Peyer's patch (tissue), 4 donors: ENCODE measurements around the gene SH3TC2. TPM values are rescaled to one million over a fixed set of nuclear protein-coding genes. Genes with fewer than 3 reads are reported as not detected.

Experiments
- DNase-seq, 3 donors: peaks; one replicate each; pipeline ENCODE4 v3.0.0-alpha.2; 2017 to 2019
- H3K27ac ChIP-seq, 4 donors: fragments of 200-600 bp; sonication (generic); one replicate each; pipeline ENCODE4 v1.5.1; 2016 to 2019
- H3K27me3 ChIP-seq, 2 donors: fragments of 200-600 bp; sonication (generic); one replicate each; pipeline ENCODE4 v1.5.1; 2019
- H3K36me3 ChIP-seq, 3 donors: fragments of 200-600 bp; sonication (generic); one replicate each; pipeline ENCODE4 v1.5.1; 2016 to 2019
- H3K4me1 ChIP-seq, 4 donors: fragments of 200-600 bp; sonication (generic); one replicate each; pipeline ENCODE4 v1.5.1; 2016 to 2019
- H3K4me3 ChIP-seq, 4 donors: fragments of 200-600 bp; sonication (generic); 1 replicate in 3 of 4; 2 replicates in 1 of 4; pipeline ENCODE4 v1.5.1; 2016 to 2019; ENCODE audit warnings: mild to moderate bottlenecking in 1 of 4
- H3K9me3 ChIP-seq, 4 donors: fragments of 200-600 bp; sonication (generic); one replicate each; pipeline ENCODE4 v1.5.1; 2016 to 2019; ENCODE audit warnings: mild to moderate bottlenecking in 1 of 4
- CTCF ChIP-seq, 6 experiments: fragments of 450-650 bp in 4 of 6; fragments of 200-600 bp in 2 of 6; sonication (generic) in 1 of 6; IDR thresholded peaks; one replicate each; pipeline ENCODE4 v1.5.1; 2017 to 2019; ENCODE audit warnings: antibody characterized with exemption in 6 of 6, mild to moderate bottlenecking in 3 of 6, moderate library complexity in 1 of 6
- POLR2A ChIP-seq, 2 donors: fragments of 450-650 bp; IDR thresholded peaks; one replicate each; pipeline ENCODE4 v1.5.1; 2017; ENCODE audit warnings: antibody characterized with exemption in 2 of 2, mild to moderate bottlenecking in 2 of 2, moderate library complexity in 2 of 2
- total RNA-seq, 4 donors: library from RNA; depleted of rRNA; stranded (reverse); fragments of >200 nt; gene quantifications; one replicate each; pipeline ENCODE4 v1.1.0, GENCODE V29; 2016

SH3TC2 gene
- total RNA-seq, 4 donors from 2014 or later: 0.57 to 1.3 (median 0.76) TPM

- Histone ChIP-seq H3K4me3 (no peak overlapping the region), H3K4me1 (no peaks in the 10 kb centered on the region), H3K27me3 (no peaks in the 10 kb centered on the region), H3K27ac (no peak overlapping the region), H3K9me3 (no peaks in the 10 kb centered on the region), H3K36me3 (no peaks in the 10 kb centered on the region)
- DNase-seq: no peak
- TF ChIP-seq CTCF (IDR thresholded peaks at IDR 0.05) (no peak), POLR2A (IDR thresholded peaks at IDR 0.05) (no peak)
Measured at GRCh38 chr5:148962200-148962550, 100.7 kb downstream of the SH3TC2 start.

GRCh38 chr5:148961261-148962199, 101.3 kb downstream of the SH3TC2 start:
- TF ChIP-seq POLR2A (IDR thresholded peaks at IDR 0.05) (no peak), CTCF (IDR thresholded peaks at IDR 0.05) (no peak)
- Histone ChIP-seq H3K9me3 (no peaks in the 10 kb centered on the region), H3K4me3 (no peak overlapping the region), H3K4me1 (no peaks in the 10 kb centered on the region), H3K27me3 (no peaks in the 10 kb centered on the region), H3K36me3 (no peaks in the 10 kb centered on the region), H3K27ac (no peak overlapping the region)
- no peak for DNase-seq

- Histone ChIP-seq H3K27me3 (no peaks in the 10 kb centered on the region), H3K36me3 (no peaks in the 10 kb centered on the region), H3K9me3 (no peaks in the 10 kb centered on the region), H3K4me1 (no peaks in the 10 kb centered on the region), H3K4me3 (no peak overlapping the region), H3K27ac (no peak overlapping the region)
- no peak for TF ChIP-seq CTCF (IDR thresholded peaks at IDR 0.05)
- TF ChIP-seq POLR2A (IDR thresholded peaks at IDR 0.05): no peak
- DNase-seq: no peak
Measured at GRCh38 chr5:148960070-148960769, 102.6 kb downstream of the SH3TC2 start.

- TF ChIP-seq CTCF (IDR thresholded peaks at IDR 0.05) (peak; percentile 42 to 81 (median 64)), POLR2A (IDR thresholded peaks at IDR 0.05) (no peak)
- no peaks in the 10 kb centered on the region for H3K4me1 ChIP-seq
- H3K9me3 ChIP-seq: no peaks in the 10 kb centered on the region
- H3K36me3 ChIP-seq: no peaks in the 10 kb centered on the region
- no peak overlapping the region for H3K4me3 ChIP-seq
- H3K27me3 ChIP-seq: no peaks in the 10 kb centered on the region
- peak in 2 of 3 donors; percentile 43 to 75 for DNase-seq
- no peak overlapping the region for H3K27ac ChIP-seq
Measured at GRCh38 chr5:148957591-148958202, 105.2 kb downstream of the SH3TC2 start.

GRCh38 chr5:148956477-148957385, 106.1 kb downstream of the SH3TC2 start:
- no peak for DNase-seq
- no peak overlapping the region for H3K4me3 ChIP-seq
- H3K27ac ChIP-seq: no peak overlapping the region
- no peak for TF ChIP-seq CTCF (IDR thresholded peaks at IDR 0.05)
- TF ChIP-seq POLR2A (IDR thresholded peaks at IDR 0.05): no peak
- no peaks in the 10 kb centered on the region for H3K4me1 ChIP-seq
- H3K27me3 ChIP-seq: no peaks in the 10 kb centered on the region
- no peaks in the 10 kb centered on the region for H3K36me3 ChIP-seq
- H3K9me3 ChIP-seq: no peaks in the 10 kb centered on the region
